K562 (cell line): ENCODE data around the gene OR2B2. TPM values are rescaled to one million over a fixed set of nuclear protein-coding genes. Genes with fewer than 3 reads are reported as not detected.
A peak's percentile ranks its signal among the peaks of the same experiment; 100 is the strongest.

Experiments used
- ATF2 ChIP-seq: sonication (generic); formaldehyde crosslinking; IDR thresholded peaks from 2 replicates; pipeline ENCODE4 v1.8.1; 2022; ENCODE audit warnings: missing genetic modification reagents
- CREB1 ChIP-seq, 2 experiments: sonication (generic) in 1 of 2; formaldehyde crosslinking in 1 of 2; IDR thresholded peaks; 2 replicates each; pipeline versions ENCODE4 v1.6.1 to v1.8.0; 2012 to 2022; ENCODE audit warnings: inconsistent platforms in 1 of 2, mild to moderate bottlenecking in 1 of 2, missing genetic modification reagents in 1 of 2, moderate library complexity in 1 of 2
- CREBBP ChIP-seq: IDR thresholded peaks from one replicate; pipeline ENCODE4 v1.6.1; 2012; ENCODE audit warnings: low read depth, mild to moderate bottlenecking, control low read depth, inconsistent platforms, low read length
- CTCFL ChIP-seq: IDR thresholded peaks from 2 replicates; pipeline ENCODE4 v1.6.1; 2011; ENCODE audit warnings: borderline replicate concordance, low read depth, mild to moderate bottlenecking, moderate library complexity, low read length; ENCODE audit not compliant: insufficient read depth, poor library complexity, severe bottlenecking
- DDX20 ChIP-seq: fragments of 450-650 bp; IDR thresholded peaks from 2 replicates; pipeline ENCODE4 v1.6.1; 2016; ENCODE audit warnings: missing genetic modification characterization, low read depth, mild to moderate bottlenecking, missing compliant biosample characterization, moderate library complexity
- DPF2 ChIP-seq: fragments of 450-650 bp; IDR thresholded peaks from 2 replicates; pipeline ENCODE4 v1.6.1; 2016
- HNRNPLL ChIP-seq: fragments of 200-400 bp; formaldehyde crosslinking; IDR thresholded peaks from 2 replicates; pipeline ENCODE4 v1.6.1; 2017; ENCODE audit warnings: low read length, low read depth, mild to moderate bottlenecking; ENCODE audit not compliant: poor library complexity, severe bottlenecking
- HOXB6 ChIP-seq: fragments of 250-450 bp; sonication (Bioruptor Pico); IDR thresholded peaks from 2 replicates; pipeline ENCODE4 v1.5.1; 2022; ENCODE audit warnings: mild to moderate bottlenecking, borderline replicate concordance
- JUND ChIP-seq, 2 experiments: IDR thresholded peaks; 2 replicates in 1 of 2; 3 replicates in 1 of 2; pipeline ENCODE4 v1.6.1; 2011; ENCODE audit warnings: borderline replicate concordance in 2 of 2, low read depth in 2 of 2, low read length in 2 of 2, improper control_type of control experiment in 1 of 2, missing biosample characterization in 1 of 2, missing genetic modification characterization in 1 of 2, missing genetic modification reagents in 1 of 2
- KAT8 ChIP-seq: fragments of 450-650 bp; IDR thresholded peaks from 2 replicates; pipeline ENCODE4 v1.6.1; 2016; ENCODE audit warnings: low read depth, mild to moderate bottlenecking
- MECOM ChIP-seq: fragments of 250-450 bp; sonication (Bioruptor Pico); IDR thresholded peaks from 2 replicates; pipeline ENCODE4 v1.8.0; 2022; ENCODE audit warnings: inconsistent platforms
- MED1 ChIP-seq: sonication (generic); formaldehyde crosslinking; IDR thresholded peaks from 2 replicates; pipeline ENCODE4 v1.8.1; 2023; ENCODE audit warnings: missing genetic modification reagents, borderline replicate concordance
- SIX5 ChIP-seq, 2 experiments: IDR thresholded peaks; 2 replicates each; pipeline ENCODE4 v1.6.1; 2011; ENCODE audit warnings: low read length in 2 of 2, borderline replicate concordance in 1 of 2, low read depth in 1 of 2, mild to moderate bottlenecking in 1 of 2, moderate library complexity in 1 of 2; ENCODE audit not compliant: insufficient read depth in 1 of 2
- SREBF2 ChIP-seq: sonication (generic); formaldehyde crosslinking; IDR thresholded peaks from 2 replicates; pipeline ENCODE4 v1.4.0; 2020; ENCODE audit warnings: mild to moderate bottlenecking, missing genetic modification reagents
- TAF15 ChIP-seq: fragments of 200-400 bp; formaldehyde crosslinking; IDR thresholded peaks from 2 replicates; pipeline ENCODE4 v1.6.1; 2017; ENCODE audit warnings: mild to moderate bottlenecking, low read depth, low read length, moderate library complexity
- TOE1 ChIP-seq, 2 experiments: fragments of 450-650 bp in 1 of 2; sonication (generic) in 1 of 2; formaldehyde crosslinking in 1 of 2; IDR thresholded peaks; 2 replicates each; pipeline versions ENCODE4 v1.7.1 to v1.8.0; 2016 to 2022; ENCODE audit warnings: borderline replicate concordance in 2 of 2, mild to moderate bottlenecking in 2 of 2, antibody characterized with exemption in 1 of 2, inconsistent platforms in 1 of 2, low read depth in 1 of 2, missing genetic modification reagents in 1 of 2, moderate library complexity in 1 of 2
- TRIM24 ChIP-seq, 2 experiments: fragments of 450-650 bp; IDR thresholded peaks; 2 replicates each; pipeline ENCODE4 v1.6.1; 2016
- U2AF1 ChIP-seq: fragments of 200-400 bp; formaldehyde crosslinking; optimal IDR thresholded peaks from 2 replicates; pipeline ENCODE3; 2017; ENCODE audit warnings: mild to moderate bottlenecking, low read depth, low read length, moderate library complexity
- ZC3H8 ChIP-seq: fragments of 450-650 bp; IDR thresholded peaks from 2 replicates; pipeline ENCODE4 v1.6.1; 2017
- ZNF134 ChIP-seq: fragments of 250-450 bp; sonication (Bioruptor Pico); conservative IDR thresholded peaks from 2 replicates; pipeline ENCODE4 v1.4.0; 2020
- ZNF23 ChIP-seq: fragments of 250-450 bp; sonication (Bioruptor Pico); IDR thresholded peaks from 2 replicates; pipeline ENCODE4 v1.4.0; 2020; ENCODE audit warnings: mild to moderate bottlenecking
- ZNF408 ChIP-seq: fragments of 250-450 bp; sonication (Bioruptor Pico); IDR thresholded peaks from 2 replicates; pipeline ENCODE4 v1.4.0; 2020; ENCODE audit warnings: low read depth, mild to moderate bottlenecking, moderate library complexity
- ZNF551 ChIP-seq: fragments of 250-450 bp; sonication (Bioruptor Pico); IDR thresholded peaks from 2 replicates; pipeline ENCODE4 v1.5.0; 2021; ENCODE audit warnings: mild to moderate bottlenecking, moderate library complexity
- ZNF589 ChIP-seq: fragments of 200-800 bp; sonication (Bioruptor generic); IDR thresholded peaks from 2 replicates; pipeline ENCODE4 v1.6.1; 2016; ENCODE audit warnings: low read depth, missing genetic modification characterization, missing compliant biosample characterization
- polyA plus RNA-seq, 8 experiments: library from polyadenylated mRNA; depleted of rRNA in 4 of 8; stranded (reverse) in 5 of 8; unstranded in 3 of 8; fragments of >200 nt; fragmentation: Nextera tagmentation in 2 of 8; fragmentation: Illumina TruSeq in 1 of 8; extraction: Ambion mirVana in 2 of 8; extraction: Trizol in 1 of 8; gene quantifications; 2 replicates each; pipeline versions ENCODE4 v1.2.1 to v1.2.3, GENCODE V29; 2011 to 2014; ENCODE audit warnings: inconsistent platforms in 1 of 8, missing spikeins in 1 of 8
- total RNA-seq, 7 experiments: library from RNA; depleted of rRNA in 6 of 7; stranded (reverse); fragments of >200 nt in 6 of 7; fragmentation: Illumina TruSeq in 2 of 7; extraction: Trizol in 2 of 7; gene quantifications; 2 replicates each; pipeline versions ENCODE4 v1.2.1 to v1.2.3, GENCODE V29; 2011 to 2021; ENCODE audit warnings: low replicate concordance in 1 of 7

Gene OR2B2
- total and polyA plus RNA-seq, 9 of the 15 experiments (the other 6 are each of a cell fraction or from before 2014, with no cell fraction given), result 0.24 TPM; not detected in 8

GRCh38 chr6:27867051-27867944 is 44.9 kb downstream of the OR2B2 start (continued):
- TF ChIP-seq CTCFL (no peak), DDX20 (tag) (no peak), CREB1 (IDR thresholded peaks at IDR 0.05) (no peak; the same call in 1 of the 2 replicates), CREB1 (CRISPR knock-in tag; IDR thresholded peaks at IDR 0.05) (peak; percentile 50; the same call in 1 of the 2 replicates), CREBBP (no peak), KAT8 (no peak), ATF2 (CRISPR knock-in tag) (no peak), HNRNPLL (peak; percentile 39), ZNF589 (CRISPR knock-in tag) (no peak), SREBF2 (CRISPR knock-in tag) (no peak), JUND (IDR thresholded peaks at IDR 0.05; ENCODE audit: borderline replicate concordance, low read depth, low read length) (no peak), JUND (tag; IDR thresholded peaks at IDR 0.05; ENCODE audit: borderline replicate concordance, low read depth, low read length) (no peak), U2AF1 (no peak), ZNF551 (no peak), TAF15 (no peak), SIX5 (IDR thresholded peaks at IDR 0.05; ENCODE audit: borderline replicate concordance in 1 of 2, insufficient read depth in 1 of 2, low read depth in 1 of 2, low read length in 2 of 2) (no peak), ZC3H8 (no peak), ZNF134 (CRISPR knock-in tag) (no peak), HOXB6 (CRISPR knock-in tag) (no peak), ZNF23 (CRISPR knock-in tag) (no peak), MECOM (CRISPR knock-in tag) (no peak), TRIM24 (IDR thresholded peaks at IDR 0.05) (no peak), DPF2 (no peak), ZNF408 (CRISPR knock-in tag) (no peak), MED1 (CRISPR knock-in tag) (no peak), TOE1 (IDR thresholded peaks at IDR 0.05; ENCODE audit: borderline replicate concordance) (peak; percentile 48; the same call in 1 of the 2 replicates), TOE1 (CRISPR knock-in tag; IDR thresholded peaks at IDR 0.05; ENCODE audit: borderline replicate concordance, low read depth) (no peak)
